Uterus (tissue), 2 donors: Measurements from ENCODE around the gene HPSE2.

Source experiments
- POLR2A ChIP-seq, 2 donors: fragments of 450-650 bp; IDR thresholded peaks; one replicate each; pipeline ENCODE4 v1.6.1; 2016; ENCODE audit warnings: antibody characterized with exemption in 2 of 2, mild to moderate bottlenecking in 1 of 2, moderate library complexity in 1 of 2
- TF ChIP-seq, protein P1 (sequence below), 4 experiments: fragments of 200-600 bp in 2 of 4; fragments of 450-650 bp in 2 of 4; sonication (generic) in 2 of 4; IDR thresholded peaks; one replicate each; pipeline ENCODE4 v1.5.1; 2016 to 2019; ENCODE audit warnings: antibody characterized with exemption in 4 of 4, mild to moderate bottlenecking in 2 of 4, moderate library complexity in 1 of 4

DNA sequence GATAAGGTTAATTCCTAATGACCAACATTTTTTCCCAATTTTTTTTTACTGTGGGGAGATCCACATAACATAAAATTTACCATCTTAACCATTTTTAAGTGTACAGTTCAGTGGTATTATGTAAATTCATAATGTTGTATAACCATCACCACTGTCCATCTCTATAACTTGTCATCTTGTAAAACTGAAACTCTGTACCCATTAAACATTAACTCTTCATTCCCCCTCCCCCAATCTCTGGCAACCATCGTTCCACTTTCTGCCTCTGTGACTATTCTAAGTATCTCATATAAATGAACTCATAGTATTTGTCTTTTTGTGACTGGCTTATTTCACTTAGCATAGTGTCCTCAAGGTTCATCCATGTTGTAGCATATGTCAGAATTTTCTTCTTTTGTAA, 742.9 kb downstream of the HPSE2 start:
- TF ChIP-seq POLR2A (IDR thresholded peaks at IDR 0.05) = no peak
- TF ChIP-seq, protein P1, sequence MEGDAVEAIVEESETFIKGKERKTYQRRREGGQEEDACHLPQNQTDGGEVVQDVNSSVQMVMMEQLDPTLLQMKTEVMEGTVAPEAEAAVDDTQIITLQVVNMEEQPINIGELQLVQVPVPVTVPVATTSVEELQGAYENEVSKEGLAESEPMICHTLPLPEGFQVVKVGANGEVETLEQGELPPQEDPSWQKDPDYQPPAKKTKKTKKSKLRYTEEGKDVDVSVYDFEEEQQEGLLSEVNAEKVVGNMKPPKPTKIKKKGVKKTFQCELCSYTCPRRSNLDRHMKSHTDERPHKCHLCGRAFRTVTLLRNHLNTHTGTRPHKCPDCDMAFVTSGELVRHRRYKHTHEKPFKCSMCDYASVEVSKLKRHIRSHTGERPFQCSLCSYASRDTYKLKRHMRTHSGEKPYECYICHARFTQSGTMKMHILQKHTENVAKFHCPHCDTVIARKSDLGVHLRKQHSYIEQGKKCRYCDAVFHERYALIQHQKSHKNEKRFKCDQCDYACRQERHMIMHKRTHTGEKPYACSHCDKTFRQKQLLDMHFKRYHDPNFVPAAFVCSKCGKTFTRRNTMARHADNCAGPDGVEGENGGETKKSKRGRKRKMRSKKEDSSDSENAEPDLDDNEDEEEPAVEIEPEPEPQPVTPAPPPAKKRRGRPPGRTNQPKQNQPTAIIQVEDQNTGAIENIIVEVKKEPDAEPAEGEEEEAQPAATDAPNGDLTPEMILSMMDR (IDR thresholded peaks at IDR 0.05) = no peak
